G401.6 (cell line): Measurements from ENCODE around the gene CREBZF.
"Not testable (repeated sequence)": the region's sequence is repeated elsewhere in the genome, so short reads cannot be mapped to it uniquely, and the experiment has no call there.

Experiments
- FAIRE-seq: peaks from 2 replicates; lab custom pipeline; 2012; peaks lifted over from hg19 to GRCh38; lab: Jason Lieb, UNC

CREBZF gene

DNA sequence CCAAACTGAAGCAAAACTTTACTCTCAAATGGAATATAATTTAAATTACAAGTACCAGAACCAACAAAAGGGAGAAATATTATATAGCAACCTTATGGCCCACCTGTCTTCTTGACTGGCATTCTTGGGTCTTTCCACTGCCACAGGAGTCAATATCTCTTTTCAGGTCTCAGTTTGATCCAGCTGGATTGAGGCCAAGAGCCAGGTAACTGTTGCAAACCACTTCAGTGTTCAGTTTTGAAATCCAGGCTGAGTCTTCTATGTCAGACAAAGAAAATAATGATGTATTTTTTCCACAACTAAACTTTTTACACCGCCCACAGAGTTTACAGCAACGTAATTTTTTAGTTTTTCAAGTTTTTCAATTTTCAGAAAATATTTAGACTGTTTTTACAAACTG, 38.4 kb downstream of the CREBZF start:
- no peak for FAIRE-seq

DNA sequence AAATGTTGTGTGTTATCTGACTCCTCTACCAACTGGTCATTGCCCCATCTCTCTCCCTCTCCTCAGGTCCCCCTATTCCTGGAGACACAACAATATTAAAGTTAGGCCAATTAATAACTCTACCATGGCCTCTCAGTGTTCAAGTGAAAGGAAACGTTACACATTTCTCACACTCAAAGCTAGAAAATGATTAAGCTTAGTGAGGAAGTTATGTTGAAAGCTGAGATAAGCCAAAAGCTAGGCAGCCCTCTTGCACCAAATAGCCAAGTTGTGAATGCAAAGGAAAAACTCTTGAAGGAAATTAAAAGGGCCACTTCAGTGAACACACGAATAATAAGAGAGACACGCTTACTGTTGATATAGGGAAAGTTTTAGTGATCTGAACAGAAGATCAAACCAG, 44.7 kb downstream of the CREBZF start:
- FAIRE-seq, result no peak

DNA sequence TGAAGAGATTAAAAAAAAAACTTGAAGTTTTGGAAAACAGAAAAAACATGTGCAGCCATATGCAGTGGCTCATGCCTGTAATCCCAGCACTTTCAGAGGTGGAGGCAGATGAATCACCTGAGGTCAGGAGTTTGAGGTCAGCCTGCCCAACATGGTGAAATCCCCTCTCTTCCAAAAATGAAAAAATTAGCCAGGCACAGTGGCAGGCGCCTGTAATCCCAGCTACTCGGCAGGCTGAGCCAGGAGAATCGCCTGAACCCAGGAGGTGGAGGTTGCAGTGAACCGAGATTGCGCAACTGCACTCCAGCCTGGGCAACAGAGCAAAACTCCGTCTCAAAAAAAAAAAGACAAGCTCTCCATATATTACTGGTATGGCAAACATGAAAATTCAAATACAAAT, 45.4 kb downstream of the CREBZF start:
- FAIRE-seq, result no peak

DNA sequence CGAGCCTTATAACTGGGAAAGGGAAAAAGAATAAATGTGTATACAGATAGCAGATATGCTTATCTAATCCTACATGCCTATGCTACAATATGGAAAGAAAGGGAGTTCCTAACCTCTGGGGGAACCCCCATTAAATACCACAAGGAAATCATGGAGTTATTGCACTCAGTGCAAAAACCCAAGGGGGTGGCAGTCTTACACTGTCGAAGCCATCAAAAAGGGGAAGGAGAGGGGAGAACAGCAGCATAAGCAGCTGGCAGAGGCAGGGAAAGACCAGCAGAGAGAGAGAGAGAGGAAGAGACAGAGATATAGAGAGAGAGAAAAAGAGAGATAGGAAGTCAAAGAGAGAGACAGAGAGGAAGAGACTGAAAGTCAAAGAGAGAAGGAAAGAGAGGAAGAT, 53.3 kb downstream of the CREBZF start:
- not testable (repeated sequence) for FAIRE-seq
